Kidney tubule cell (primary cell): ENCODE measurements around the gene EZR.
"Not testable (repeated sequence)": the region's sequence is repeated elsewhere in the genome, so short reads cannot be mapped to it uniquely, and the experiment has no call there.

Source experiments
- DNase-seq: peaks from one replicate; pipeline ENCODE4 v3.0.0-alpha.2; 2018; ENCODE audit warnings: low spot score

EZR gene

GRCh38 chr6:158841358-158841757, 22.2 kb upstream of the EZR start:
- DNase-seq = no peak

- DNase-seq = no peak
Measured at GRCh38 chr6:158840465-158840864, 21.3 kb upstream of the EZR start.

GRCh38 chr6:158839796-158840195, 20.6 kb upstream of the EZR start:
- no peak for DNase-seq

GRCh38 chr6:158838790-158839189, 19.6 kb upstream of the EZR start:
- not testable (repeated sequence) for DNase-seq

- no peak for DNase-seq
Measured at GRCh38 chr6:158837684-158838625, 18.8 kb upstream of the EZR start.

- no peak for DNase-seq
Measured at GRCh38 chr6:158836625-158837311, 17.6 kb upstream of the EZR start.

GRCh38 chr6:158835616-158836221, 16.6 kb upstream of the EZR start:
- DNase-seq = no peak

GRCh38 chr6:158834675-158835385, 15.7 kb upstream of the EZR start:
- DNase-seq = no peak

- not testable (repeated sequence) for DNase-seq
Measured at GRCh38 chr6:158832807-158833206, 13.6 kb upstream of the EZR start.

GRCh38 chr6:158832026-158832425, 12.9 kb upstream of the EZR start:
- no peak for DNase-seq

GRCh38 chr6:158831571-158831970, 12.4 kb upstream of the EZR start:
- no peak for DNase-seq

- DNase-seq = no peak
Measured at GRCh38 chr6:158830736-158831135, 11.6 kb upstream of the EZR start.

GRCh38 chr6:158828807-158829206, 9.6 kb upstream of the EZR start:
- no peak for DNase-seq

- DNase-seq = no peak
Measured at GRCh38 chr6:158826819-158827501, 7.8 kb upstream of the EZR start.

- DNase-seq = no peak
Measured at GRCh38 chr6:158825951-158826306, 6.8 kb upstream of the EZR start.

- no peak for DNase-seq
Measured at GRCh38 chr6:158825038-158825950, 6.1 kb upstream of the EZR start.

- not testable (repeated sequence) for DNase-seq
Measured at GRCh38 chr6:158823616-158824015, 4.4 kb upstream of the EZR start.

- peak; percentile 72 for DNase-seq
Measured at GRCh38 chr6:158819977-158820622, 932 bp upstream of the EZR start.

- DNase-seq = peak; percentile 69
Measured at GRCh38 chr6:158818581-158819212, 471 bp downstream of the EZR start.
